ENCODE results near the gene FLT4.

The FLT4 gene

DNA sequence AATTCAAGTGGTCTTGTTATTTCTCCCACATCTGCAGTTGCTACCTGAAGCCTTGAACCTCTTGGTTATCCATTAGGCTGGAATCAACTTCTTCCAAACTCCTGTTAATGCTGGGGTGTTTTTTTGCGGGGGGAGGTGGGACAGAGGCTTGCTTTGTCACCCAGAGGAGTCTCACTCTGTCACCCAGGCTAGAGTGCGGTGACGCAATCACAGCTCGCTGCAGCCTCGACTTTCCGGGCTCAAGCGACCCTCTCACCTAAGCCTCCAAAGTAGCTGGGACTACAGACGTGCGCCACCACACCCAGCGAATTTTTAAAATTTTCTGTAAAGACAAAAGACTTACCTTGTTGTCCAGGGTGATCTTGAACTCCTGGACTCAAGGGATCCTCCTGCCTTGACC, 62.5 kb downstream of the FLT4 start:
- DNase-seq, result no peak

DNA sequence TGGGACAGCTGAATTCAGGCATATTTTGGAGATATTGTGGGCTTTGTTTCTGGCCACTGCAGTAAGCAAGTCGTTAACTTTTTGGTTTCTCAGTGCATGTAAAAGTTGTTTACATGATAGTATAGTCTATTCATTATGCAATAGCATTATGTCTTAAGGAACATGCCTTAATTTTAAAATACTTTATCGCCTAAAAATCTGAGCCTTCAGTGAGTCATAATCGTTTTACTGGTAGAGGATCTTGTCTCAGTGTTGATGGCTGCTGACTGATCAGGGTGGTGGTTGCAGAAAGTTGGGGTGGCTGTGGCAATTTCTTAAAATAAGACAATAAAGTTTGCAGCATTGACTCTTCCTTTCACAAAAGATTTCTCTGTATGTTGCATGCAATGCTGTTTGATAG, 63.2 kb downstream of the FLT4 start:
- no peak for DNase-seq

DNA sequence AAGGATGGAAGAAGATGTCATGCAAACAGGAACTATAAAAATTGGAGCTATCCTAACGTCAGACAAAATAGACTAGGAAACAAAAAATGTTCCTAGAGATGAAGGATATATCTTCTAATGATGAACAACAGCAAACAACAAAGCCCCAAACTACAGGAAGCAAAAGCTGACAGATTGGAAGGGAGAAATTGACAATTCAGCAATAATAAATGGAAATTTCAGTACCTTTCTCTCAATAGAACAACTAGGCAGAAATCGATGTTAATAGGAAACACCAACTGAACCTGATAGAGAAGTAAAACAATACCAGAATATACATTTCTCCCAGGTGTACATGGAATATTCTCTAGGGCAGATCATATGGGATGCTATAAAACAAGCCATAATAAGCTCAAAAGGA, 65.7 kb downstream of the FLT4 start:
- DNase-seq, result no peak

DNA sequence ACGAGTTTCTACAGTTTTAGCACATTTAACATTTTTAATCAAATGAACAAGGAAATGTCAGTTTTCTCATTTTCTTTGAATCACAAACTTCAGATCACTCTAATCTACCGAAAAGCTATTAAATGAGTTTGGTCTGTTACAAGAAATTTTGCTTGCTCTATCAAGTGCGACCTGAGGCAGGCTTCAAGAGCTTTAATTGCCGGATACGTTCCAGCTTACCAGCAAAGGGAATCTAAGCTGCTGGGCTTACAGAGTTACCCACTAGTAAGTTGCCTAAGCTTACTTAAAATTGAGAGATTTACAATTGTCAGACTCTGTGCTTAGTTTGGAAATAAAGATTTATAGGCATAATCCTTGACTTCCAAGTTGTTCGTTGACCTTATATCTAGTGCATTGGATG, 68.7 kb downstream of the FLT4 start:
- no peak for DNase-seq

DNA sequence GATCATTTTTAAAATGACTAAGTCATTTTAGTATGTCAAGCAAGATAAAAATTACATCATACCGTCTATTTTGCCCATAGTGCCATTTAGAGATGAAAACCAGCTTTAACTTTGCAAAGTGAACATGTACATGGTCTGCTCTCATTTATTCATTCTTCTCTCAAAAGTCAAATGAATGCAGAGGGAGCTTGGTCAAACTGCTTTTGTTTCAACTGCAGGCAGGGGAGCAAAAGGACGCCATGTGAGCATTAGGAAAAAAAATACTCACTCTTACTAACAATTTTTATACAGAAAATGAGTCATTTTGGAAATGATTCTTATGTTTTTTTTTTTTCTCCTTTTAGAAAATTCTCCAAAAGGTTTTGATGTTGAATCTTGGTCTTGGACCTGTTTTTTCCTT, 73.8 kb downstream of the FLT4 start:
- DNase-seq, result no peak

DNA sequence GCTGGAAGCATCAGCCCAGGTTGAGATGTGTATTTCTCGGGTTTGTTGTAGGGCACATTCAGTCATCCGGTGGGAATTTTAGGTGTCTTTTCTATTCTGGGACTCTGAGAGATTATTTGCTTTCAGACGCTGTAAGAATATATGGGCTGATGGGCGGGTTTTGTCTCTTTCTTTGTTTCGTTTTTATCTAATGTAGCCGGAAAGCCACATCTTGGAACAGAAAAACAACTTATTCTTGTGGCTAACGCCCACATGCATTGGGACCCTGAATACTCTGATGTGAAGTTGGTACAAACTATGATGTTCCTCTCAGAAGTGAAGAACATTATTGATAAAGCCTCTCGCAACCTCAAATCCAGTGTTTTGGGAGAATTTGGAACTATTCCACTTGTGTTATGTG, 80.5 kb downstream of the FLT4 start:
- DNase-seq, result no peak

DNA sequence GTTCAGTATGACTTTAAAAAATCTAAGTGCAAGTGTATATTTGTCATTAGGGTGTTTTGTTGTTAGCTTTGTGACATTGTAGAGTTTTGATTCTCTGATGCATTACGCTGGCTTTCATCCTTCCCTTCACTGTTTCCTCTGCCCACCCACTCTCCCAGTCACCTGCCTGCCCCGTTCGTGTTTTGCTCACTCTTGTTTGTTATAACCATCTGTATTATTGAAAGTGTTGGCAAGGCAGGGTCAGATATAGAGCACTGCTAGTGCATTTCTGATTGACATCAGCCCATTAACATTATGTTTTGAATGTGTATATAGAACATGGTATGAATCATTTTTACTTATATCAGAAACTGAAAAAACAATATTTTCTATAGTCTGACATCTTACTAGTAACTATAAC, 85.4 kb downstream of the FLT4 start:
- no peak for DNase-seq

DNA sequence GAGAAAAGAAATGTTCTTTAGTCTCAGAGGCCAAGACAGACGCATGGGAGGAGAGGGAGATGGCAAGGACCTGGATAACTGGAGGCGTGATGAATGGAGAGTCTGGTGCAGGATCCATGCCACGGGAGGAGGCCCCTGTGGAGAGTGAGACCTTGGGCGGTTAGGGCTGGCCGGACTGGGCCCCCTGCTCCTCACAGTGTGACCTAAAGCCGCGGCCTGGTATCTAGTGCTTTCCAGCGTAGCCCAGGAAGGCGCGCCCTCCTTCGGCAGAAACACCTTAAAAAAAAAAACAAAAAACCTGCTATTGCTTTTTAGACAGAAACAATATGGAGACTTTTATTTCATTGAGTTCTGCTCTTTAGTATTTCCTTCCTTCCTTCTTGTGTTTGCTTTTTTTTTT, 91.2 kb downstream of the FLT4 start:
- DNase-seq, result no peak

DNA sequence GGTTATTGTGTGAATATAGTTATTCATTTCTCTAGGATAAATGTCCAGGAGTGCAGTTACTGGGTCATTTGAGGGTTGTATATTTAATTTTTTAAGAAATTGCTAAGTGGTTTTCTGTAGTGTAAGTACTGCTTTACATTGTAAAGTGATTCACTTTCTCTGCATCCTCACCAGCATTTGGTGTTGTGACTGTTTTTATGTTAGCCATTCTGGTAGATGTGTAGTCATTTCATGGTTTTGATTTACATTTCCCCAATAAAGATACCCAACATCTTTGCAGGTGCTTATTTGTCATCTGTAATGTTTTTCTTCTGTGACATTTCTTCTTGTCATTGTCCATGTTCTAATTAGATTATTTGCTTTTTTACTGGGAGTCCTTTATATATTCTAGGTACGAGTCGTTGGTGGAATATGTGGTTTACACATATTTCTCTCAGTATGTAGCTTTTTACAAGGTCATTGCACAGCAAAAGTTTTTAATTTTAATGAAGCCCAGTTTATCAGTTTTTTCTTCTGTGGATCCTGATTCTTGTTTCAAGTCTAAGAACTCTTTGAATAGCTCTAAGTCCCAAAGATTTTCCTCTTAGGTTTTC, 92.1 kb downstream of the FLT4 start:
- no peak for DNase-seq

DNA sequence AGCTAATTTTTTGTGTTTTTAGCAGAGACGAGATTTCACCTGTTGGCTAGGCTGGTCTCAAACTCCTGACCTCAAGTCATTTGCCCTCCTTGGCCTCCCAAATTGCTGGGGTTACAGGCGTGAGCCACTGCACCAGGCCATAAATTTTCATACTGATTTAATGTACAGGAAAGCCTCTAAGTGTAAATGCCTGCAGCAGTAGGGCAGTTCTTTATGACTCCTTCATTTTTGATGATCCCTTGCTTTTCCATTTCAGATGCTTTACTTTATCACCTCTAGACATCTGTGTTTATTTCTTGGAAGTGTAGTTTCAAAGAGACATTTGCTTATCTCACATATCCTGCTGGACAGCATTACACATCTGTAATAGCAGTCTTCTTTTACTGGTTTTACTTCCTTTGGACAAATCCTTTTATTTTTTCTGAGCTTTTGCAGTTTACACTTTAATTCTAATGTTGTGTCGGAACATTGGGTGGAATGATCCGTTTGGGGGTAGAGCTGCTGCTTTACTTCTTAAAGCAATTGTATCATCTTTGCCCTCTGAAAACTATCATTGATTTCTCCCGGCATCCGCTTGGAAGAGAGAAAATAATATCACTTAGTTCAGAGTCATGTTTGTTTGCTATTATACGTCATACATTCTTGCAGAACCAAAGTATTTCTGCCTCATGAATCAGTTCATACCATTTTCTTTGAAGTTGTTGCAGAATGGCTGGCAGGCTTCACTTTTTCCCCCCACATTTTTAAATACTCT, 94.1 kb downstream of the FLT4 start:
- no peak for DNase-seq

DNA sequence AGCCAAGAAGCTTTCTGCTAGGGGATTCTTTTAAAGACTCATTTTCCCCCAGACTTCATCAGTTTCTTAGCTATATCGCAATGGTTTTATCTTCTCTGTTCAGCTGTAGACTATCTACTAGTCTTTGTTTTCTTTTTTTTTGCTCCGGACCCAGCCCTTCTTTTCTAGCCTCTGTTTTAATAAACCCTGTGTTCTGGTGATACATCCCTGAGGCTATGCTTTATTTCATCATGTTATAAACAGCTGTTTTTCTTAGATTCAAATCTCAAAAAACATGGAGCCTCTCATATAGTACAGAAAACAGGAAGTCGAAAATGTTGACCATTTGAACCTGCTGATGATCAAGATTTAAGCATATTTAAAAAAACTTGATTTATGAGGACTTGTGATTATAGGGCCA, 95.9 kb downstream of the FLT4 start:
- DNase-seq, result no peak
